ENCODE results near the gene ANGPTL5.

- no peak for TF ChIP-seq POLR2A (IDR thresholded peaks at IDR 0.05)
- no peak for TF ChIP-seq CTCF (IDR thresholded peaks at IDR 0.05)
Observed at GRCh38 chr11:101894505-101894904, 21.8 kb downstream of the ANGPTL5 start.

Data from Peyer's patch (tissue), 4 donors.